K562 (cell line): Measurements from ENCODE around the gene VWDE. TPM values are rescaled to one million over a fixed set of nuclear protein-coding genes. Genes with fewer than 3 reads are reported as not detected.

Experiments used
- ATAC-seq: fragments of 200-7000 bp; cut with Tn5 transposase; 3 replicates; pipeline ENCODE4 v1.9.1; 2020; ENCODE audit warnings: moderate library complexity
- BruUV-seq: library from RNA; stranded (reverse); fragments of 400-500 nt; replicated peaks from 2 replicates; lab custom pipeline; 2021; lab: Mats Ljungman, UMichigan
- CTCF ChIA-PET: fragments of 300-600 bp; formaldehyde crosslinking; extraction: SDS; loops from one replicate; lab custom pipeline; 2021; ENCODE audit warnings: low intra/inter-chr PET ratio; lab: Yijun Ruan, JAX
- POLR2A ChIA-PET: fragments of 300-600, 350-650 bp; sonication (Branson Sonifier 250); formaldehyde crosslinking; extraction: SDS; loops from one replicate; lab custom pipeline; 2021; ENCODE audit warnings: antibody characterized with exemption, inconsistent platforms; lab: Yijun Ruan, JAX
- DNase-seq, 4 experiments: peaks; one replicate each; pipeline versions ENCODE4 v3.0.0 to v3.0.0-alpha.2; 2011 to 2018; ENCODE audit warnings: low spot score in 3 of 4, mixed read lengths in 3 of 4; ENCODE audit errors: extremely low read depth in 1 of 4
- FAIRE-seq: peaks from 2 replicates; lab custom pipeline; 2011; peaks lifted over from hg19 to GRCh38; lab: Jason Lieb, UNC
- H2AFZ ChIP-seq: 2 replicates; pipeline ENCODE4 v1.6.0; 2011; ENCODE audit warnings: low read depth, low read length, control low read depth, inconsistent platforms
- H3K27ac ChIP-seq: fragments of 200-600 bp; 3 replicates; pipeline ENCODE4 v1.8.0; 2011; ENCODE audit warnings: low read depth, mild to moderate bottlenecking, control low read depth, inconsistent platforms, low read length, moderate library complexity, mixed read lengths; ENCODE audit errors: extremely low read depth
- H3K27me3 ChIP-seq, 2 experiments: fragments of 300-600 bp in 1 of 2; 2 replicates in 1 of 2; 3 replicates in 1 of 2; pipeline versions ENCODE4 v1.6.0 to v1.8.0; 2011; ENCODE audit warnings: inconsistent platforms in 2 of 2, low read length in 2 of 2, mild to moderate bottlenecking in 1 of 2, mixed read lengths in 1 of 2, moderate library complexity in 1 of 2; ENCODE audit not compliant: control insufficient read depth in 2 of 2, insufficient read depth in 2 of 2
- H3K36me3 ChIP-seq: fragments of 300-600 bp; 3 replicates; pipeline ENCODE4 v1.8.0; 2011; ENCODE audit warnings: mild to moderate bottlenecking, low read length, inconsistent platforms; ENCODE audit not compliant: control insufficient read depth, insufficient read depth
- H3K4me1 ChIP-seq, 2 experiments: fragments of 200-600 bp in 1 of 2; replicated peaks in 1 of 2; 2 replicates in 1 of 2; 3 replicates in 1 of 2; pipeline versions ENCODE4 v1.5.1 to v1.8.0; 2011; ENCODE audit warnings: inconsistent platforms in 2 of 2, low read length in 2 of 2, mild to moderate bottlenecking in 1 of 2, mixed read lengths in 1 of 2, moderate library complexity in 1 of 2; ENCODE audit not compliant: control insufficient read depth in 2 of 2, insufficient read depth in 2 of 2
- H3K4me2 ChIP-seq: 2 replicates; pipeline ENCODE4 v1.6.1; 2011; ENCODE audit warnings: low read length, control low read depth, inconsistent platforms, mixed read lengths; ENCODE audit not compliant: insufficient read depth
- H3K4me3 ChIP-seq: fragments of 200-600 bp; sonication (generic), shearing (Covaris generic); 2 replicates; pipeline ENCODE4 v1.5.1; 2016; ENCODE audit warnings: control low read depth, inconsistent platforms
- H3K79me2 ChIP-seq: fragments of 200-600 bp; 3 replicates; pipeline ENCODE4 v1.8.0; 2011; ENCODE audit warnings: low read length, inconsistent platforms; ENCODE audit not compliant: control insufficient read depth, insufficient read depth
- H3K9ac ChIP-seq, 2 experiments: 2 replicates each; pipeline versions ENCODE4 v1.6.0 to v1.6.1; 2011; ENCODE audit warnings: low read depth in 2 of 2, low read length in 2 of 2, control low read depth in 1 of 2, inconsistent platforms in 1 of 2, mild to moderate bottlenecking in 1 of 2, mixed read lengths in 1 of 2; ENCODE audit not compliant: insufficient read depth in 1 of 2
- H3K9me1 ChIP-seq: one replicate; pipeline ENCODE4 v1.6.0; 2011; ENCODE audit warnings: inconsistent platforms, mild to moderate bottlenecking, low read length, moderate library complexity; ENCODE audit not compliant: control insufficient read depth, insufficient read depth
- H3K9me3 ChIP-seq: replicated peaks from 2 replicates; pipeline ENCODE4 v1.5.1; 2011; ENCODE audit warnings: low read depth, low read length, inconsistent platforms; ENCODE audit not compliant: control insufficient read depth, insufficient read depth
- H4K20me1 ChIP-seq: replicated peaks from 2 replicates; pipeline ENCODE4 v1.6.1; 2011; ENCODE audit warnings: low read length, inconsistent platforms, mixed read lengths; ENCODE audit not compliant: control insufficient read depth, insufficient read depth
- BMI1 ChIP-seq: fragments of 150-350 bp; IDR thresholded peaks from 2 replicates; pipeline ENCODE4 v1.6.1; 2014; ENCODE audit warnings: low read length
- FOSL1 ChIP-seq: fragments of 200-800 bp; sonication (Bioruptor generic); conservative IDR thresholded peaks from 2 replicates; pipeline ENCODE4 v1.6.1; 2016; ENCODE audit warnings: missing genetic modification characterization, missing compliant biosample characterization
- HNRNPUL1 ChIP-seq: fragments of 200-400 bp; formaldehyde crosslinking; IDR thresholded peaks from 2 replicates; pipeline ENCODE4 v1.6.1; 2017; ENCODE audit warnings: low read length
- KDM1A ChIP-seq, 2 experiments: fragments of 450-650 bp; IDR thresholded peaks; 2 replicates each; pipeline ENCODE4 v1.6.1; 2016; ENCODE audit warnings: mild to moderate bottlenecking in 2 of 2
- MTA1 ChIP-seq: fragments of 450-650 bp; IDR thresholded peaks from 2 replicates; pipeline ENCODE4 v1.6.1; 2017; ENCODE audit warnings: borderline replicate concordance
- NCOR1 ChIP-seq: fragments of 450-650 bp; IDR thresholded peaks from 2 replicates; pipeline ENCODE4 v1.6.1; 2016; ENCODE audit warnings: mild to moderate bottlenecking, moderate library complexity
- RBM15 ChIP-seq: fragments of 200-400 bp; formaldehyde crosslinking; IDR thresholded peaks from 2 replicates; pipeline ENCODE4 v1.6.1; 2018; ENCODE audit warnings: mild to moderate bottlenecking, low read length, moderate library complexity; ENCODE audit not compliant: insufficient read depth
- SREBF2 ChIP-seq: sonication (generic); formaldehyde crosslinking; IDR thresholded peaks from 2 replicates; pipeline ENCODE4 v1.4.0; 2020; ENCODE audit warnings: mild to moderate bottlenecking, missing genetic modification reagents
- STAT5B ChIP-seq: fragments of 250-450 bp; sonication (Bioruptor Pico); IDR thresholded peaks from 2 replicates; pipeline ENCODE4 v1.8.0; 2021; ENCODE audit warnings: mild to moderate bottlenecking, inconsistent platforms
- THRAP3 ChIP-seq: fragments of 450-650 bp; IDR thresholded peaks from 2 replicates; pipeline ENCODE4 v1.6.1; 2016; ENCODE audit warnings: mild to moderate bottlenecking, inconsistent platforms, borderline replicate concordance
- ZBTB17 ChIP-seq: fragments of 450-650 bp; formaldehyde crosslinking; IDR thresholded peaks from 2 replicates; pipeline ENCODE4 v1.4.0; 2020; ENCODE audit warnings: mild to moderate bottlenecking
- ZNF165 ChIP-seq: fragments of 250-450 bp; sonication (Bioruptor Pico); IDR thresholded peaks from 2 replicates; pipeline ENCODE4 v1.4.0; 2020; ENCODE audit warnings: borderline replicate concordance
- ZNF395 ChIP-seq: fragments of 200-800 bp; sonication (Bioruptor generic); IDR thresholded peaks from 2 replicates; pipeline ENCODE4 v1.6.1; 2017; ENCODE audit warnings: missing genetic modification characterization, missing compliant biosample characterization
- ZNF407 ChIP-seq: fragments of 450-650 bp; IDR thresholded peaks from 2 replicates; pipeline ENCODE4 v1.6.1; 2016; ENCODE audit warnings: low read depth
- ZNF76 ChIP-seq: fragments of 250-450 bp; sonication (Bioruptor Pico); IDR thresholded peaks from 2 replicates; pipeline ENCODE4 v1.4.0; 2020; ENCODE audit warnings: mild to moderate bottlenecking, moderate library complexity, borderline replicate concordance
- WGBS: fragments of 100-300 bp; shearing (Covaris generic); methylation state at CpG from one replicate; pipeline ENCODE4 v1.1.6; 2016; ENCODE audit warnings: low coverage, mixed read lengths; ENCODE audit not compliant: insufficient coverage; ENCODE audit errors: missing lambda C conversion rate; 5-methylcytosine and 5-hydroxymethylcytosine counted together
- in situ Hi-C: fragments of 300-500 bp; cut with MboI; formaldehyde crosslinking; loops from 4 replicates; pipeline ENCODE4 v1.15.0; 2018; ENCODE audit warnings: inconsistent platforms, mixed read lengths
- intact Hi-C: fragments of 100-400 bp; cut with micrococcal nuclease; formaldehyde crosslinking; loops from 2 replicates; pipeline ENCODE4 v1.14.2; 2022
- polyA plus RNA-seq, 8 experiments: library from polyadenylated mRNA; depleted of rRNA in 4 of 8; stranded (reverse) in 5 of 8; unstranded in 3 of 8; fragments of >200 nt; fragmentation: Nextera tagmentation in 2 of 8; fragmentation: Illumina TruSeq in 1 of 8; extraction: Ambion mirVana in 2 of 8; extraction: Trizol in 1 of 8; gene quantifications; 2 replicates each; pipeline versions ENCODE4 v1.2.1 to v1.2.3, GENCODE V29; 2011 to 2014; ENCODE audit warnings: inconsistent platforms in 1 of 8, missing spikeins in 1 of 8
- total RNA-seq, 7 experiments: library from RNA; depleted of rRNA in 6 of 7; stranded (reverse); fragments of >200 nt in 6 of 7; fragmentation: Illumina TruSeq in 2 of 7; extraction: Trizol in 2 of 7; gene quantifications; 2 replicates each; pipeline versions ENCODE4 v1.2.1 to v1.2.3, GENCODE V29; 2011 to 2021; ENCODE audit warnings: low replicate concordance in 1 of 7

Gene VWDE
- total and polyA plus RNA-seq, 9 of the 15 experiments (the other 6 are each of a cell fraction or from before 2014, with no cell fraction given): 40.6 to 162 (median 95.2) TPM

GRCh38 chr7:12290761-12291160, 112.9 kb downstream of the VWDE start:
- no peak for DNase-seq
- Histone ChIP-seq H3K9me3 (no peaks in the 10 kb centered on the region; the same call in 1 of the 2 replicates), H3K27me3 (no peaks in the 10 kb centered on the region; a peak in 1 of 5 replicates), H3K4me2 (no peak overlapping the region), H3K9ac (no peak overlapping the region), H3K9me1 (no peaks in the 10 kb centered on the region), H3K79me2 (no peaks in the 10 kb centered on the region), H3K27ac (no peak overlapping the region), H2AFZ (no peak overlapping the region), H4K20me1 (no peaks in the 10 kb centered on the region), H3K36me3 (no peaks in the 10 kb centered on the region), H3K4me1 (no peaks in the 10 kb centered on the region), H3K4me3 (no peak overlapping the region)
- TF ChIP-seq ZNF165 (CRISPR knock-in tag): no peak
- no peak for TF ChIP-seq NCOR1
- TF ChIP-seq ZNF395: no peak
- TF ChIP-seq RBM15: no peak
- no peak for TF ChIP-seq ZNF76 (CRISPR knock-in tag)
- TF ChIP-seq HNRNPUL1: no peak
- no peak for TF ChIP-seq FOSL1 (tag)
- TF ChIP-seq ZNF407: no peak
- no peak for TF ChIP-seq ZBTB17 (CRISPR knock-in tag)
- no peak for TF ChIP-seq BMI1
- TF ChIP-seq STAT5B (CRISPR knock-in tag): no peak
- no peak for TF ChIP-seq SREBF2 (CRISPR knock-in tag)
- TF ChIP-seq MTA1: no peak
- TF ChIP-seq KDM1A (IDR thresholded peaks at IDR 0.05): no peak
- no peak for TF ChIP-seq THRAP3
- no peak for ATAC-seq
- no TSS peak for BruUV-seq
- intact Hi-C loops: no loop called here
- WGBS: 13% methylated on average over 1 of the region's 1 CpG
- in situ Hi-C loops: no loop called here
- ChIA-PET POLR2A (interaction anchor here (0.7 kb wide), 1 partner anchor 363 kb away, joined by 3 read pairs; no protein-coding TSS in a partner anchor), CTCF (interaction anchor here (0.5 kb wide), 1 partner anchor 32 kb away, joined by 3 read pairs; no protein-coding TSS in a partner anchor)
- FAIRE-seq: no peak
